ENCODE data around the gene RALA.

DNA sequence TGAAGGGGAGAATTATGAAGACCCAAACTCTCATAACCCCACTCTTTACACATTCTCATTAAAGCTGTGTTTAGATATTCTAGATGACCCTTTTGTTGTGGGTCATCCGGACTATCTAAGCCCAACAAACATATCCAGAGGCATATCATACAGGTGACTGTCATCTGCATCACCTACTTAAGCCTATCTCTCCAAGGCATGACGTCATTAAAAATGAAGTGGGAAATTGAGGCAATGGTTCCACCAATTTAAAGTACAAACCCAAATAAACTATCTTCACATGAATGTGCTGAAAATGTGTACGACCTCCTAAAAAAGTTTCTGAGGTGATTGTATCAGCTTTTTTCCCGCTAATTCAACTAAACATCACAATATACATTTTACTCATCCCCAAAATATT, 4.5 kb upstream of the RALA start:
- TF ChIP-seq POLR2A (IDR thresholded peaks at IDR 0.05; ENCODE audit: low read depth, low read length), result no peak
- no peak for TF ChIP-seq POLR2AphosphoS5 (IDR thresholded peaks at IDR 0.05; ENCODE audit: low read depth, low read length)
- TF ChIP-seq TAF1 (IDR thresholded peaks at IDR 0.05; ENCODE audit: low read depth, low read length), result no peak
- no peak for TF ChIP-seq SPI1 (IDR thresholded peaks at IDR 0.05; ENCODE audit: low read depth, low read length)
